ENCODE results near the gene AMN1.

DNA sequence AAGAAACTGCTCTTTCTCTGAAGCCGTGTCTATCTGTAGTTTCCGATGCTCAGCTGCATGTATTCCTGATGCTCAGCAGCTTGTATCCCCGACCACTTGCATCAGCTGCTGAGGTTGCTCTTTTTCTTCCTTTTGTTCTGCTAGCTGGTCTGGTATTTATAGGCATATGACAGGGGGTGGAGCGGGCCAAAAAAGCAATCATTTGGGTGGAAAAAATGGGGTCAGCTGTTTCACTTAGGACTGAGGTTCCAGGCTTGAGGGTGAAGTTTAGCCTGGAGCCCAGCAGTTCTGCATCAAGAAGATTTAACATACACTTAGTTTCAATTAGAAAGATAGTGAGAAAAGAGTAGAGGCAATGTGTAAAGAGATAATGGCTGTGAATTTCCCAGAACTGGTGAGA is 23.6 kb upstream of the AMN1 start:
- TF ChIP-seq EZH2 (IDR thresholded peaks at IDR 0.05; ENCODE audit: low read length, missing control alignments), result no peak
- TF ChIP-seq, protein P1, sequence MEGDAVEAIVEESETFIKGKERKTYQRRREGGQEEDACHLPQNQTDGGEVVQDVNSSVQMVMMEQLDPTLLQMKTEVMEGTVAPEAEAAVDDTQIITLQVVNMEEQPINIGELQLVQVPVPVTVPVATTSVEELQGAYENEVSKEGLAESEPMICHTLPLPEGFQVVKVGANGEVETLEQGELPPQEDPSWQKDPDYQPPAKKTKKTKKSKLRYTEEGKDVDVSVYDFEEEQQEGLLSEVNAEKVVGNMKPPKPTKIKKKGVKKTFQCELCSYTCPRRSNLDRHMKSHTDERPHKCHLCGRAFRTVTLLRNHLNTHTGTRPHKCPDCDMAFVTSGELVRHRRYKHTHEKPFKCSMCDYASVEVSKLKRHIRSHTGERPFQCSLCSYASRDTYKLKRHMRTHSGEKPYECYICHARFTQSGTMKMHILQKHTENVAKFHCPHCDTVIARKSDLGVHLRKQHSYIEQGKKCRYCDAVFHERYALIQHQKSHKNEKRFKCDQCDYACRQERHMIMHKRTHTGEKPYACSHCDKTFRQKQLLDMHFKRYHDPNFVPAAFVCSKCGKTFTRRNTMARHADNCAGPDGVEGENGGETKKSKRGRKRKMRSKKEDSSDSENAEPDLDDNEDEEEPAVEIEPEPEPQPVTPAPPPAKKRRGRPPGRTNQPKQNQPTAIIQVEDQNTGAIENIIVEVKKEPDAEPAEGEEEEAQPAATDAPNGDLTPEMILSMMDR (conservative IDR thresholded peaks at IDR 0.05 in 1 of 2, IDR thresholded peaks at IDR 0.05 in 1 of 2; ENCODE audit: low read depth in 1 of 2, low read length in 2 of 2), result no peak
